Endometrial microvascular endothelial cells (primary cell): ENCODE measurements around the gene RAPGEF4. TPM values are rescaled to one million over a fixed set of nuclear protein-coding genes. Genes with fewer than 3 reads are reported as not detected.

Source experiments
- in situ Hi-C: cut with HindIII; loops from 2 replicates; pipeline ENCODE4 v1.10.0; 2017; ENCODE audit warnings: low sequenced_read_pairs, low pct_unique_long_range_greater_than_20kb; ENCODE audit errors: inconsistent ontology term
- total RNA-seq: library from RNA; depleted of rRNA; stranded (reverse); fragments of >200 nt; gene quantifications from one replicate; pipeline ENCODE4 v1.2.3, GENCODE V29; 2015; ENCODE audit errors: inconsistent ontology term

Gene RAPGEF4
- total RNA-seq, 1 donor from 2014 or later = 7.4 TPM

DNA sequence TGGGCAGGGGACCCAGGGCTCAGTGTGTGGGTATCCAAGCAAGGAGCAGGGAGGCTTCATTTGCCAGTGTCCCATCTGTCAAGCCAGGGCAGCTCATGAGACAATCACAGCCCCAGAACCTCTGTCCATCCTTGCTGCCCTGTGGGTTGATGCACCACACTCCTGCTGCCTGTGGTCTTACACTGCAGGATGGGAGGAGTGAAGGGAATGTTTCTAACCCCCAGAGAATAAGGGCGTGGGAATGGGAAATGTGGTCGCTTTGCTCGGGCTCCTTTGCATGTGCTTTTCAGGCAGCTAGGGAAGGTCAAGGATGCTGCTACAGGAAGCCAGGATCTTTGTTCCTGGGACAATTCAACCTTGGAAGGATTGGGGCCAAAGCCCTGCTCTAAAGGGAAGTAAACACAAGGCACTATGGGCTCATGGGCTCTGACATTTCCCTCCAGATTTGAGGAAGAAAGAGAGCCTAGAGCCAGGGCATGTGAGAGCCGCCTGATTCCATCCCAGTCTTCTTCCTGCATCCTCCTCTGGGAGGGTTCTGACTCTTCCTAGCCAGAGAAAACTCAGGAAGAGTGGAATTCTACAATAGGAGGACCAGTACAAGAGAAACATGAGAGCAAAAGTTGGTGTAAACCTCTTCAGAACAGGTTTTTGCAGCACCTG, 321.2 kb downstream of the RAPGEF4 start:
- in situ Hi-C loops = no loop called here

DNA sequence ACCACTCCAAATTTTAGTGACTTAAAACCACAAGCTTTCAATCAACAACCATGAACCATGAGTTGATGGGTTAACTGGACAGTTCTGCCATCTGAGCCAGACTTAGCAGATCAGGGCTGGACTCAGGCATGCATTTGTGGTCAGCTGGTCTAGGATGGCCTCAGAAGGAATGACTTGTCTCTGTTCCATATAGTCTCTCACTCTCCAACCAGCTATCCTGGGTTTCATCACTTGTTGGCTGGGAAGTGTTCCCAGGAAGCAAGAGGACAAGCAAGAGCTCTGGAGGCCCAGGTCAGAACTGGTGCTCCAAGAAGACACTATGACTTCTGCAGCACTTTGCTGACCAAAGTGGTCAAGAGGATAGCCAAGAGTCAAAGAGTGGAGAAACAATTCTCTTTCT, 322.5 kb downstream of the RAPGEF4 start:
- in situ Hi-C loops = no loop called here

DNA sequence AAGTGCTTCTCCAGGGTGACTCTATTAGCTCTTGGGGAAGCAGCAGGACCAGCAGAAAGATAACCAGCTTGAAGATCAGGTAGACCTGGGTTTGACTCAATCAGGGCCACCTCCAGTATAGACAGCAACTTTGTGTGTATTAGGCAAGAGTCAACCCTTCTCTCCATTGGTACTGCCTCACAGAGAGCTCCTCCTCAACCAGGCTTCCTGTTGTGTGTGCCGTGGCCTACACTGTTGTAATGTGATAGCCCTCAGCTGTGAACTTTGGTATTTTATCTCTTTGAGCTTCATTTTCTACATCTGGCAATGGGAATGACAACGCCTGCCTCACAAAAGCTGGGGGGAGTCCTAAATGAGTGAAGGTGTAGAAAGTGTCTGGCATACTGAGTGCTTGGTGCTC, 323.0 kb downstream of the RAPGEF4 start:
- in situ Hi-C loops = no loop called here

DNA sequence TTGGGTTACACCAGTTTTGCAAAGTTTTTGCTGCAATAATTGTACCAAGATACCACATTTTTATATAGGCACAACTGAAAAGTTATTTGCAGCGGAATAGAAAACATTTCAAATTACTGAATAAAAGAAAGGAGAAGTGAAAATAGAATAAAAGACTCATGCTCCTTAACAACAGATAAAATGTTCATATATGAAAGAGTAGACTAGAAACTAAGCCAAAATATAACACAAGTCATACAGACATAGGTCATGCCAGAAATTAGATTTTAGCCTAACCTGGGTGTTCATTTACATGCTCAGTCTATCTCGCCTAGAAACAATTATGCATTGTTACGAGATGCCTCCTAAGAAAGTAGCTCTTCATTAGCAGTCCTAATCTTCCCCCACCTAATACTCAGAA, 323.6 kb downstream of the RAPGEF4 start:
- in situ Hi-C loops = no loop called here

DNA sequence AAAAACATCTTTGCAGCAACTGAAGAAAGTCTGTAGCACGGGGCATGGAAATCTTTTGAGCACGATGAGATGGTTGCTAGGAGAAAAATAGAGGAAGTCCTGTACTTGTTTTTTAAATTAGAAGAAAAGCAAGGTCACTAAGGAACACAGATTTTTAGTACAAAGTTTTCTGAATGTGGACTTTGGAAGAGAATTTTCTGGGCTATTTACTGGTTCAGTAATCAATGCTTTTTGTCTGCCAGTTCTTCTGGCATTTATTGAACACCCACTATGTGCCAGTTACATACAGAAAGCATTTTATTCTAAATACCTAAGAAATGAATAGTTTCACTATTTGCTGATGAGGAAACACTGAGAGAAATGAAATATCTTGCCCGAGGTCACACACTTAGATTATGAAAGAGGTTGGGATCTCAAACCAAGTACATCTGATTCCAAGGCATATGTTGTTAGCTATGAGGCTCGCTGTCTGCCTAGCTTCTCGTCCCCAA, 324.4 kb downstream of the RAPGEF4 start:
- in situ Hi-C loops = no loop called here

DNA sequence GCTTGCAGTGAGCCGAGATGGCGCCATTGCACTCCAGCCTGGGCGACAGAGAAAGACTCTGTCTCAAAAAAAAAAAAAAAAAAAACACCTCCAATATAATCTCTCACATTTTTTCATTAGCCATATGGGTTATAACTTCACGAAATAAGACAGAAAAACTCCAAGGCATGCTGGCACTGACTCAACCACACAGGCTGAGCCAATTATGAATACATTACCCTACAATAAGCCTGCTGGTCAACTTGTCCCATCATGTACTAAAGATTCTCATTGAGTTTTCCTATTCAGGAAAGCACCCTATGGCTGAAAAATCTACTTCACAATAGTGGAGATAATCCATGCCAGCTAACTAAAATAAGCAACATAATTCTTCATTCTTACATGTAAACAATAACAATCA, 327.2 kb downstream of the RAPGEF4 start:
- in situ Hi-C loops = no loop called here

DNA sequence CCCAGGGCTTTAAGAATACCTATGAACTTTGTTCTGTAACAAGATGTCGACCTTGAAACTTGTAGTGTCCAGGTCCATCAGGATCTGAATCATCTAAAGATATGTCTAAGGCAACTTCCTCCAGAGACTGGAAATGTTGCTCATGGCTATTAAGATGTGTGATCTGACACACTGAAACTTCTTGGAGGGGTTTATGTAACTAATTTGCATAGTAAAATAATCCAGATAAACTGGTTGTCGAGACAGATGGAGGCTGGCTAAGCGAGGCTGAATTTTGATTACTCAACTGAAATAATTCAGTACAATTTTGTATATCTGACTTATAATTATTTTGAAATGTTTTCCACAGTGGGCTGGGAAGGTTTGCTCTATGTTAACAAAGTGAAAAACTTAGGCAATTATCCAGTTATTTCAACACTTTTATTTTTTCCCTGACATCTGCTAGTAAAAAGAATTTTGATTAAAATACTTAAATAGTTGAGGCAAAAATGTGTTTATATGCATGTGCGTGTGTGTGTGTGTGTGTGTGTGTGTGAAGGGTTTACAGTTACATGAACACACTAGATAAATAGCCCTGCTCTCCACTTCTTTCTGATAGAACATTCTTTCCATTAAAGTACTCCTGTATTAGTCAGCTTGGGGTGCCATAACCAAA, 328.6 kb downstream of the RAPGEF4 start:
- in situ Hi-C loops = no loop called here

DNA sequence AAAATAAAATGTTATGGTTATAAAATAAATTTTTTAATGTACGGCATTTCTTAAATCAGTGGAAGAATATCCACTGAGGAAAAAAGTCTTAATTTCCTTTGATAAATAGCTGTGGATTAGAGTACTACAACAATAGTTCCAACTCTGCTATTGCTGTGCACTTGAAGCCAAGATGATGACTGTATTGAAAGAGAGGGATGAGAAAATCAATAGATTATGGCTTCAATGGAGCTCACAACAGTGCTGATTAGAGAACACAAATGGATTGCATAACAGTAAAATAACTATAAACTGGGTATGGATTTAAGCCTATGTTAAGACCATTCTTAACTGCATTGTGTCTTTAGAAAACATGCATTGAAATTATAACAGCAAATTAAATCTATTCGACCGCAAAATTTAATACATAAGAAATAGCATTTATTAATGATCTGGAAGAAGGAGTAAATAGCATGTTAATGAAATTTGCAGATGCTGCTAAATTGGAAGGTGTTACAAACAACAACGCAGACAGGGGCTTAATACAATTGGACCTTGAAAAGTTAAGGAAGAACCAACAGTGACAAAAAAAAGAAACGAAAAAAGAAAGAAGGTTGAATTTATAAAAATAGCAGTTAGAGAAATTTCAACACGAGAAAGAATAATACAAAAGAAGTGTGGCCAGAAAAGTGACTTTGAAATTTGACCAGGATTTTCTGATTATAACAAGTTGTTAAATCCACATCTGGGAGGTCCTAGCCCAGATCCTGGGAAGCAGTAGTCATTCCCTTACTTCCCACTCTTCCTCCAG, 331.4 kb downstream of the RAPGEF4 start:
- in situ Hi-C loops = no loop called here

DNA sequence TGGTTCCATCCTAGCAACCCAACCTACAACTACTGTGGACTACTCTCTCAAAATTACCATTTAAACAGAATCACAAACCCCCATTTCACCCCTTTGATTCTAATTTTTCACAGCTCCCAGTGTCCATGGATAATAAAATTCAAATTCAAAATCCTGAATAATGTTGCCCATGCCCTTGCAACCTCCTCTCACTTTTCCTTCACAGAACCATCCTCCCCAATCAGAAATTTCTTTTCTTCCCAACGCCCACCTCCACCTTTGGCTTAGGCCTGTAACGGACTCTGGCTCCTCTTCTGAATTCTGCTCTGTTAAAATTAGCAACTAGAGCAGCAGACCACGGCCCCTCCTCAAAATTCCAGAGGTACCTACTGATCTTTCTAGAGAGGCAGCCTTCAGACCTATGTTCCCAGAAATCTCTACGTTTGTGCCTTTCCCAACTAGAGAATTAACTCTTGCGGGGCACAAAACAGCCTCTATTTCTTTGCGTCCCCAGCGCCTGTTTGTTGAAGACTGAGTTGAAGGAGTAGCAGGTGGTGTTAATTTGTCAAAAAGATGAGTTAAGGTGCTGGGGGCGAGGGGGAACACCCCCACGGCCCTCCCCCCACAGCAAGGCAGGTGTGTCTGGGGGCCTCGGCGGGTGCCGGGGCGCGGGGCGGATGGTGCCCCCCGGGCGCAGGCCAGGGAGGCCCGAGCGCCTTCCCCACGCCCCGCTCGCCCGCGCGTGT, 339.6 kb downstream of the RAPGEF4 start:
- in situ Hi-C loops = no loop called here

DNA sequence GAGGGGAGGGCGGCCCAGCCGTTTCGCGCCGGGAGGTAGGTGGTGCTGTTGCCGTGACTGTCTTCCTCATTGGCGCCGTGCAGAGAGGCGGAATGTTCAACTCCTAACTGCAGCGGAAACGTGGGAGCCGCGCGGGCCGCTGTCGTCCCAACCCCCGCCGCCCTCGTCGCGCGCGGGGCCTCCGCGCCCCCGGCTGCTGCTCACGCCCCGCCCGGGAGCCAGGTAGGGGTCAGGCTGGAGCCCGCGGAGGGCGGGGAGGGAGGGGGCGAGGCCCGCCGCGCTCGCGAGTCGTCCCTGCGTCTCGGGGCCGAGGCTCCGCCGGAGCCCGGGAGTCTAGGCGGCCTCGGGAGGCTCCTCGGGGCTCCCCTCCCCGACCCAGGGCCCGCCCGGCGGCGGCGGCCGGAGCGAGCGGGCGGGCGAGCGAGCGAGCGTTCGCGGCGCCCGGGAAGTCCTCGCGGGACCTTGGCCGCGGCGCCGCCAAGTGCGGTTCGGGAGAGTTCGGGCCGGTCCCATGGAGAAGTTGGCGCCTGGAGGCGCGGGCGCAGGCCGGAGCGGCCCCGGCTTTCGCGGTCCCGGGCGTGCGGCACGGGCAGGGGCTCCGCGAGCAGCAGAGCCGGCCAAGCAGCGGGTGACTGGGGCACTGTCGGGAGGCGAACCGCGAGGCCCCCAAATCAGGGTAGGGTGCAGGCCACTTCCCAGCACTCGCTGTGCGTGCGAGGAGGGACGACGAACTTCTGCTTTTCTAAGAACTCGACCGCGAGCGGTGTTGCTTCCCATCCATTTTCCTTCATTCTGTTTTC, 340.3 kb downstream of the RAPGEF4 start, which contains the start of gene MAP3K20:
Gene MAP3K20, plus strand, starts transcription at position 66 of the 800 bp plus-strand sequence. CDS start 15,186 bp downstream, outside the sequence.
- in situ Hi-C loops = no loop called here

DNA sequence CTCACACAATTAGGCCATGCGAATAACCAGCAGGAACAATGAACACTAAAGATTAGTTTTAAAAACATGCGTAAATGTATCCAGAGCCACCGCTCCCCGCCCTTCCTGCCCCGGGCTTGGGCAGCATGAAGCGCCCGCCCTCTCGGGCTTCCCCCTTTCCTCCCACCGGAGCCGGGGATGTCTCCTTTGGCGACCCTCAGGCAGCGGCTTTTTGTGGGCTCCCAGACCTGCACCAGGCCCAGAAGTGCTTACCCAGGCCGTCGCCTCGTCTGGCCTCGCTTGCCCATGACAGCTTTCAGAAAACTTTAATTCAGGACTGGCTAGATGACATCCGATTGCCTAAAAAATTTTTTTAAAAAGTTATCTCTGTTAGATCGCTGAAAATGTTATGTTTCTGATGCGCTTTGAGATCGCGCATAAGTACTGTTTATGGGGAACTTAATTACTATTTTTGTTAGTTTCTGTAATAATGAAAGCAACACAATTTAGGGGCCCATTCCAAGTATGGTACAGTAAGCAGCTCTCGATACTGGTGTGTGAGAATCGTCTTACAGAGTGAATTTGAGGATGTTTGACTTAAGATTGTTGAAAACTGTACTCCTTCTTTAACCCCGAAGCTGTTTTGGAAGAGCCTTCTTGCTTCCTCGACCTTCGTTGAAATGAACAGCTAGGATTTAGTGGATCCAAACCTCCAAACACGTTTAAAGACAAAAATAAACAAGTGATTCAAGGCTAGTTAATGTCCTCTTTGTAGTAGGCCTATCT, 341.1 kb downstream of the RAPGEF4 start:
- in situ Hi-C loops = no loop called here

DNA sequence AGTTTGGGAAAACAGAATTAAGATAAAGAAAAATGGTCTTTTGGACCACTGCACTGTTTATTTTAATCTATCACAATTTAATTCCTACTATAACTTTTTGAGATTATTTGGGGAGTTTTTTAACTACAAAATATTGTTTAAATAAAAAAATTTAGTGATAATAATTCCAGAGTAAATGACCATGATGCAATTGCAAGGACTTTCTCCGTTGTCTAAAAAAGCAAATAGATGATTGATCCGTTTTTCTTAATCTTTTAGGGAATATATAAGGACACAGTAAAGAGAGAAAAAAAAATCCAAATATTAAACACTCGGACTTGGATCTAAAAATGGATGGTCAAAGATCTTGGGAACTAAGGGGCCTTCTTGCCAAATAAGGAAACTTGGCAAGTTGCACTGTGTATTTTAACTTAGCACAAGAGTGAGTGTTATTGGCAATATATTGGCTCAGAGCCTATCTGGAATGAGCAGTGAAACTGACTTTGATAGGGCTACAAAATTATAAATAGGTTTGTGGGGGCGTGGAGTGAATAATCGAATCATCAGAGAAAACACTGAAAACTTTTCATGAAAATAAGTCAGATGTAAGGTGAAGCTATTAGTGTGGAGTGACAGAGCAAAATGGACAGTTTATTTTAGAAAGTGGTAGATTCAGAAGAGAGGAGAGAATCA, 342.0 kb downstream of the RAPGEF4 start:
- in situ Hi-C loops = no loop called here

DNA sequence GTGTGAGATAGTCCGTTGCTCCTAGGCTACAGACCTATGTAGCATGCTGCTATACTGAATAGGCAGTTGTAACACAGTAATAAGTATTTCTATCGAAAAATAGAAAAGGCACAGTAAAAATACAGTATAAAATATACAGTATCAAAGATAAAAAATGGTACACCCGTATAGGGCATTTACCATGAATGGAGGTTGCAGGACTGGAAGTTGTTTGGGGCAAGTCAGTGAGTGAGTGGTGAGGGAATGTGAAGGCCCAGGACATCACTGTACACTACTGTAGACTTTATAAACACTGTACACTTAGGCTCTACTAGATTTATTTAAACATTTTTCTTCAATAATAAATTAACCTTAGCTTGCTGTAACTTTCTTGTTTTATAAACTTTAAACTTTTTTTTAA, 343.5 kb downstream of the RAPGEF4 start:
- in situ Hi-C loops = no loop called here

DNA sequence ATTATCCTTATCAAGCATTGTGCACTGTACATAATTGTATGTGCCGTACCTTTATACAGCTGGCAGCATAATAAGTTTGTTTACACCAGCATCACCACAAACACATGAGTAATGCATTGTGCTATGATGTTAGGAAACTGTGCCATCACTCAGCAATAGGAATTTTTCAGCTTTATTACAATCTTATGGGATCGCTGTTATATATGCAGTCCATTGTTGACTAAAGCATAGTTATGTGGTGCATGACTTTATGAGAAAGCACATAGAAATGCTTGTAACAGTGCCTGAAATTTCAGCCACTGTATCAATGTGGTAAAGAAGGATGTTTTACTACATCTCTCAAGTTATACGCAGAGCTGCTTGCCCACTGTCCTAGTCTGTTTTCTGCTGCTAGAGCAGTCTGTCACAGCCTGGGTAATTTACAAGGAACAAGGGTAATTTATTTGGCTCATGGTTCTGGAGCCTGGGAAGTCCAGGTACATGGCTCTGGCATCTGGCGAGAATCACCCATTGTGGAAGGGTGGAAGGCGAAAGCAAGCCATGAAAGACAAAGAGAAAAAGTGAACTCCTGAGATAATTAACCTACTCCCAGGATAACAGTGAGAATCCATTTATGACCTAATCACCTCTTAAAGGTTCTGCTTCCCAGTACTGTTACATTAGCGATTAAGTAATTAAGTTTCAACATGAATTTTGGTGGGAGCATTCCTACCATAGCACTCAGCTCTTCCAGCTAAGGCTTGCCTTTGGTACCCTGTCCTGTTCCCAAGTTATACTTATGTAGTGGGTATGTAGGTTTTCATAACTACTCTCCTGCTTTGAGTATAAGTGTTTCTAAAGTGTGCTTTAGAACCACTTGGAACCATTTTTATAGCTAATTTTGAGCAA, 344.6 kb downstream of the RAPGEF4 start:
- in situ Hi-C loops = no loop called here

DNA sequence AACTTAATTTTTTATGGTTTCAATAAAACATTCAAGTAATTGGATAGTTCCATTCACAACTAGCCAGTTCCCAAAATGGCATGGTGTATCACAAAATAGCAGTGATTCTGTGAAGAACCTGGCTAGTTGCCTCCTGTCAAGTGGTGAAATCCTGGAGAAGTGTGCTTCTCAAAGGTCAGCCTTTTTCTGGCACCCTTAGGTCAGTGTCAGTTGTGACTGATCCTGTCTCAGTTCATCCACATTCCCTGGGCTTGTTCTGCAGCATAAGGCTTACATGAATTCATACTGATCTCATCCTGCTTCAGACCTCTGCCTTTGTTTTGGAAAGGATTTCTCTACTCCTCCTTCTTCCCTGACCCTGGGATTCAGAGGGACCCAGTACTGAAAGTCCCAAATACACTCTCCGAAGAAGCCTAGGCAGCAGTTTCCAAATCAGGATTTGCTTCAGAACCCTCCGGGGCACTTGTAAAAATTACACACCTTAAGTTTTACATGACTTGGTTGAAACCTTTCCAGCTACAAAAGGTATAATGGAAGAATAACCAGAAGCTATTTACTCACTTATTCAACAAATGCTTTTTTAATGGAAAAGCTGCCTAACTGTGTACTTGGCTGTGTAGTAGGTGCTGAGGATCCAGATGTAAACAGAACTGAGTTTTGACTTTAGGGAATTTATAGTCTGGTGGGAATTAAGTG, 351.0 kb downstream of the RAPGEF4 start:
- in situ Hi-C loops = no loop called here

DNA sequence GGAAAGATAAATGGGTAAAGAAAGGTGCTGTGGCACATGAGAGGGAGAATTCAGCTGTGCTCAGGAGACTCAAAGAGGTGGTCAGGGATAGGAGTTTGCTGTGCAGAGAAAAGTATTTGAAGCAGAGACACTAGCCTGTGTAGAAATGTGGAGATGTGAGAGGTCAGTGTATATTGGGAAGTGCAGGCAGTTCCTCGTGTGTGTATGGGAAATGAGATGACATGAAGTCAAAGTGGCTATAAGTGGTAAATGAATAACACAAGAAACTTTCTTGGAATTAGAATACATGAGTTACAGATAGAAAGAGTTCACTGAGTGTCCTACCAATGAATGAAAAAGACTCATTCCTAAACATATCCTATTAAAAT, 351.6 kb downstream of the RAPGEF4 start:
- in situ Hi-C loops = no loop called here
